CD4-positive, alpha-beta memory T cell (primary cell): ENCODE results near the gene PPP2R3B. TPM values are rescaled to one million over a fixed set of nuclear protein-coding genes. Genes with fewer than 3 reads are reported as not detected.

Source experiments
- CTCF ChIA-PET: fragments of 350-600 bp; sonication (Branson Sonifier 250); formaldehyde crosslinking; loops from one replicate; lab custom pipeline; 2021; ENCODE audit warnings: inconsistent platforms; ENCODE audit not compliant: partially characterized antibody; lab: Charles Lee
- POLR2A ChIA-PET: fragments of 350-600 bp; sonication (Branson Sonifier 250); formaldehyde crosslinking; loops from one replicate; lab custom pipeline; 2021; ENCODE audit not compliant: partially characterized antibody; lab: Charles Lee
- DNase-seq, 5 donors: peaks; one replicate each; pipeline versions ENCODE4 v3.0.0 to v3.0.0-alpha.2; 2020 to 2022; ENCODE audit warnings: mixed read lengths in 1 of 5
- H3K27ac ChIP-seq: one replicate; pipeline ENCODE4 v1.7.0; 2013; ENCODE audit warnings: low read depth, low read length
- H3K27me3 ChIP-seq: 2 replicates; pipeline ENCODE4 v1.7.0; 2013; ENCODE audit warnings: mild to moderate bottlenecking, low read length, moderate library complexity; ENCODE audit not compliant: insufficient read depth
- H3K36me3 ChIP-seq: 2 replicates; pipeline ENCODE4 v1.7.0; 2013; ENCODE audit warnings: mild to moderate bottlenecking, low read length, moderate library complexity; ENCODE audit not compliant: insufficient read depth
- H3K4me1 ChIP-seq: 2 replicates; pipeline ENCODE4 v1.7.0; 2013; ENCODE audit warnings: mild to moderate bottlenecking, low read length, moderate library complexity; ENCODE audit not compliant: insufficient read depth
- H3K4me3 ChIP-seq, 2 donors: one replicate each; pipeline ENCODE4 v1.7.0; 2013; ENCODE audit warnings: low read length in 2 of 2, mild to moderate bottlenecking in 1 of 2
- H3K9me3 ChIP-seq, 2 donors: one replicate each; pipeline ENCODE4 v1.7.0; 2013; ENCODE audit warnings: low read length in 2 of 2, control low read depth in 1 of 2; ENCODE audit not compliant: control insufficient read depth in 1 of 2
- H3K27ac Mint-ChIP-seq, 7 donors: one replicate each; pipeline ENCODE4 v1.8.0; 2020 to 2021; ENCODE audit warnings: mixed read lengths in 7 of 7, mild to moderate bottlenecking in 6 of 7, inconsistent platforms in 3 of 7, moderate library complexity in 3 of 7
- H3K27me3 Mint-ChIP-seq, 2 donors: one replicate each; pipeline ENCODE4 v1.8.0; 2020 to 2021; ENCODE audit warnings: mixed read lengths in 2 of 2
- H3K36me3 Mint-ChIP-seq, 2 donors: one replicate each; pipeline ENCODE4 v1.8.0; 2020 to 2021; ENCODE audit warnings: mixed read lengths in 2 of 2, inconsistent platforms in 1 of 2, mild to moderate bottlenecking in 1 of 2
- H3K4me1 Mint-ChIP-seq, 4 donors: one replicate each; pipeline ENCODE4 v1.8.0; 2020 to 2021; ENCODE audit warnings: mixed read lengths in 4 of 4, mild to moderate bottlenecking in 1 of 4
- H3K4me3 Mint-ChIP-seq, 8 donors: one replicate each; pipeline ENCODE4 v1.8.0; 2020 to 2021; ENCODE audit warnings: mixed read lengths in 8 of 8, mild to moderate bottlenecking in 7 of 8, moderate library complexity in 6 of 8, inconsistent platforms in 3 of 8
- H3K9me3 Mint-ChIP-seq, 8 donors: one replicate each; pipeline ENCODE4 v1.8.0; 2020 to 2021; ENCODE audit warnings: mixed read lengths in 8 of 8, mild to moderate bottlenecking in 5 of 8, inconsistent platforms in 3 of 8, moderate library complexity in 1 of 8
- intact Hi-C: fragments of 100-400 bp; cut with micrococcal nuclease; formaldehyde crosslinking; loops from one replicate; pipeline ENCODE4 v1.15.1; 2023
- polyA plus RNA-seq, 2 donors: library from polyadenylated mRNA; unstranded; fragments of 300-500 nt; fragmentation: Illumina TruSeq; gene quantifications; one replicate each; pipeline ENCODE4 v1.2.3, GENCODE V29; 2021
- total RNA-seq, 2 experiments: library from RNA; stranded (reverse); gene quantifications; one replicate each; pipeline ENCODE4 v1.2.3, GENCODE V29; 2021

Gene PPP2R3B
- total and polyA plus RNA-seq, 4 experiments from 2014 or later = 8.0 to 45.2 (median 25.3) TPM

GRCh38 chrX:314781-315595, 71.7 kb downstream of the PPP2R3B start:
- Mint-ChIP-seq H3K36me3 (peaks cover 20 to 38% of the 10 kb centered on the region in 2 donors), H3K27ac (no peak overlapping the region), H3K27me3 (peaks cover 0 to 2% of the 10 kb centered on the region in 2 donors), H3K4me3 (no peak overlapping the region), H3K9me3 (peaks cover 0 to 7% (median 0%) of the 10 kb centered on the region in 8 donors), H3K4me1 (peaks cover 4 to 14% (median 7%) of the 10 kb centered on the region in 4 donors)
- no peak overlapping the region for H3K4me3 ChIP-seq
- no peak overlapping the region for H3K27ac ChIP-seq
- no peaks in the 10 kb centered on the region for H3K9me3 ChIP-seq
- H3K27me3 ChIP-seq = no peaks in the 10 kb centered on the region
- intact Hi-C loops = loop anchor here (5.0 kb wide), 1 partner anchor 892 kb away; no protein-coding TSS in a partner anchor
- no peak for DNase-seq
- ChIA-PET CTCF (no interaction called here), POLR2A (no interaction called here)
- H3K36me3 ChIP-seq = peaks cover 42% of the 10 kb centered on the region
- H3K4me1 ChIP-seq = peaks cover 18% of the 10 kb centered on the region

GRCh38 chrX:314049-314448, 72.7 kb downstream of the PPP2R3B start:
- peak in 1 of 5 donors; percentile 36 for DNase-seq
- Mint-ChIP-seq H3K27me3 (peaks cover 0 to 2% of the 10 kb centered on the region in 2 donors), H3K9me3 (peaks cover 0 to 7% (median 0%) of the 10 kb centered on the region in 8 donors), H3K4me1 (peaks cover 4 to 13% (median 6%) of the 10 kb centered on the region in 4 donors), H3K36me3 (peaks cover 24 to 46% of the 10 kb centered on the region in 2 donors), H3K27ac (peak overlapping the region in 1 of 7 donors; percentile 60), H3K4me3 (no peak overlapping the region)
- ChIA-PET CTCF (no interaction called here), POLR2A (no interaction called here)
- Histone ChIP-seq H3K27ac (no peak overlapping the region), H3K4me3 (no peak overlapping the region), H3K27me3 (no peaks in the 10 kb centered on the region), H3K9me3 (no peaks in the 10 kb centered on the region), H3K36me3 (peaks cover 42% of the 10 kb centered on the region), H3K4me1 (peaks cover 14% of the 10 kb centered on the region)
- intact Hi-C loops = no loop called here

- intact Hi-C loops = no loop called here
- peaks cover 24 to 48% of the 10 kb centered on the region in 2 donors for H3K36me3 Mint-ChIP-seq
These were observed 73.2 kb downstream of the PPP2R3B start for GRCh38 chrX:313546-313945.

DNA sequence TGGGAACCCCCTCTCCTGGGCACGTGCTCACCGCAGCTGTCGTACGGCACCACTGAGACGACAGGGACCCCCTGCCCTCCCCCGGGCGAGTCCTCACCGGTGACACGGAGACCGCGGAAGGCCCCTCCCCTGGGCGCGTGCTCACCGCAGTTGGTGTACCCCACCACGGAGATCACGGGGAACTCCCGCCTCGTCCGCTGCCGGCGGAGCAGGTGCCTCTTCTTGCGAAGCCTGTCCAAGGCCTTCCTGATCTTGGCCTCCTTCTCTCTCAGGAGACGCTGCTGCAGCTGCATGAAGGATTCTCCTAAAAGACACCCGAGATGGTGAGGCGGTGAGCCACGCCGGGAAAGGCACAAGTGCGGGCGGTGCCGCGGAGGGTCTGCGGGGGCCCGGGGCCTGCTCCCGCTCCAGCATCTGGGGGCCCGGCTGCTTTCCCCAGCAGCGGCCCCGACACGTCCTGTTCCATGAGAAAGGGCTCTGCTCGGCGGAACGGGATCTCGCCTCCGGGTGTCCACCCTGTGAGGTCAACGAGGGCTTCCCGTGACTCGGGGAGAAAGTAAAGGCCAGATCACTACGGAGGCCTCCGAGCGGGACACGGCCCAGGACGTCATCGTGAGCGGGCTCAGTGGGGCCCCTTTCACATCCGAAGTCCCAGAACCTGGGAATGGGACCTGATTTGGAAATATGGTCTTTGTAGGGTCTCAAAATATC, 73.9 kb downstream of the PPP2R3B start:
- ChIA-PET CTCF (no interaction called here), POLR2A (no interaction called here)
- no peak overlapping the region for H3K4me3 ChIP-seq
- no peaks in the 10 kb centered on the region for H3K9me3 ChIP-seq
- intact Hi-C loops = no loop called here
- peaks cover 48% of the 10 kb centered on the region for H3K36me3 ChIP-seq
- DNase-seq = peak in 1 of 5 donors; percentile 30
- H3K27me3 ChIP-seq = no peaks in the 10 kb centered on the region
- Mint-ChIP-seq H3K4me3 (peak overlapping the region in 1 of 8 donors; percentile 27), H3K36me3 (peaks cover 28 to 48% of the 10 kb centered on the region in 2 donors), H3K27ac (peak overlapping the region in 1 of 7 donors; percentile 43), H3K9me3 (peaks cover 0 to 2% (median 0%) of the 10 kb centered on the region in 8 donors), H3K4me1 (peaks cover under 1 to 5% (median 2%) of the 10 kb centered on the region in 4 donors), H3K27me3 (no peaks in the 10 kb centered on the region)
- peaks cover 14% of the 10 kb centered on the region for H3K4me1 ChIP-seq
- H3K27ac ChIP-seq = no peak overlapping the region

More at GRCh38 chrX:313546-313945, 73.2 kb downstream of the PPP2R3B start:
- H3K4me3 ChIP-seq = no peak overlapping the region
- ChIA-PET CTCF (no interaction called here), POLR2A (no interaction called here)
- H3K9me3 ChIP-seq = no peaks in the 10 kb centered on the region
- Mint-ChIP-seq H3K4me1 (peaks cover 4 to 8% (median 6%) of the 10 kb centered on the region in 4 donors), H3K27ac (peak overlapping the region in 4 of 7 donors; percentile 8 to 60 (median 24)), H3K9me3 (peaks cover 0 to 7% (median 0%) of the 10 kb centered on the region in 8 donors), H3K27me3 (peaks cover 0 to 2% of the 10 kb centered on the region in 2 donors), H3K4me3 (no peak overlapping the region)
- DNase-seq = peak in 1 of 5 donors; percentile 10
- peaks cover 14% of the 10 kb centered on the region for H3K4me1 ChIP-seq
- no peaks in the 10 kb centered on the region for H3K27me3 ChIP-seq
- H3K36me3 ChIP-seq = peaks cover 42% of the 10 kb centered on the region
- H3K27ac ChIP-seq = no peak overlapping the region

GRCh38 chrX:311156-312129, 75.3 kb downstream of the PPP2R3B start:
- Mint-ChIP-seq H3K4me3 (no peak overlapping the region), H3K36me3 (peaks cover 32 to 46% of the 10 kb centered on the region in 2 donors), H3K9me3 (no peaks in the 10 kb centered on the region), H3K4me1 (peaks cover 0 to 1% (median 0%) of the 10 kb centered on the region in 4 donors), H3K27ac (peak overlapping the region in 2 of 7 donors; percentile 4 to 27), H3K27me3 (no peaks in the 10 kb centered on the region)
- H3K36me3 ChIP-seq = peaks cover 53% of the 10 kb centered on the region
- ChIA-PET CTCF (no interaction called here), POLR2A (no interaction called here)
- H3K27ac ChIP-seq = no peak overlapping the region
- no peak overlapping the region for H3K4me3 ChIP-seq
- DNase-seq = no peak
- H3K4me1 ChIP-seq = peaks cover 4% of the 10 kb centered on the region
- intact Hi-C loops = no loop called here
- no peaks in the 10 kb centered on the region for H3K9me3 ChIP-seq
- H3K27me3 ChIP-seq = no peaks in the 10 kb centered on the region

- no peak for DNase-seq
- no peaks in the 10 kb centered on the region for H3K4me1 ChIP-seq
- H3K27ac Mint-ChIP-seq = no peak overlapping the region
- H3K27me3 Mint-ChIP-seq = no peaks in the 10 kb centered on the region
- peaks cover 0 to 1% (median 0%) of the 10 kb centered on the region in 4 donors for H3K4me1 Mint-ChIP-seq
- H3K27ac ChIP-seq = no peak overlapping the region
- H3K4me3 ChIP-seq = no peak overlapping the region
- POLR2A ChIA-PET = no interaction called here
- CTCF ChIA-PET = no interaction called here
- no peaks in the 10 kb centered on the region for H3K9me3 Mint-ChIP-seq
- intact Hi-C loops = no loop called here
- no peak overlapping the region for H3K4me3 Mint-ChIP-seq
- H3K9me3 ChIP-seq = no peaks in the 10 kb centered on the region
- H3K27me3 ChIP-seq = no peaks in the 10 kb centered on the region
- H3K36me3 Mint-ChIP-seq = peaks cover 35 to 49% of the 10 kb centered on the region in 2 donors
- peaks cover 60% of the 10 kb centered on the region for H3K36me3 ChIP-seq
These were observed 76.0 kb downstream of the PPP2R3B start for GRCh38 chrX:310621-311155.
